ENCODE results near the gene PKP4. TPM values are rescaled to one million over a fixed set of nuclear protein-coding genes. Genes with fewer than 3 reads are reported as not detected.

PKP4 gene
- total RNA-seq, 2 donors from 2014 or later = 90.5 to 102 TPM

DNA sequence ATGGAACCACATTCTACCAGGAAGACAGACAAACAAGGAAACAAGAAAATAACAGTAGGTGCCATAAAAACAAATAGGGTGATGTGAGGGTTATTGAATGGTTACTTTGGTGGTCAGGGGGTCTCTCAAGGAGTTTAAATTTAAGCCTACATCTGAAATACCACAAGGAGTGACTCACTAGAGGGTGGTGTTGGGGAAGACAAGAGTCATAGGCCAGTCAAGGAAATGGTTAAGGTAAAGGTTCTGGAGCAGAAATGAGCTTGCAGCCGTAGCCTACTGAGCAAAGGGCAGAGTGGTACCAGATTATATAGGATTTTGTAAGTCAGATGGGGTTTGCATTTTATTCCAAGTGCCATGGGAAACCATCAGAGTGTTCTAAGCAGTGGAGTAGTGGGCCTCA lies 202.7 kb downstream of the PKP4 start:
- no peaks in the 10 kb centered on the region for H3K9me3 Mint-ChIP-seq
- TF ChIP-seq, protein P1, sequence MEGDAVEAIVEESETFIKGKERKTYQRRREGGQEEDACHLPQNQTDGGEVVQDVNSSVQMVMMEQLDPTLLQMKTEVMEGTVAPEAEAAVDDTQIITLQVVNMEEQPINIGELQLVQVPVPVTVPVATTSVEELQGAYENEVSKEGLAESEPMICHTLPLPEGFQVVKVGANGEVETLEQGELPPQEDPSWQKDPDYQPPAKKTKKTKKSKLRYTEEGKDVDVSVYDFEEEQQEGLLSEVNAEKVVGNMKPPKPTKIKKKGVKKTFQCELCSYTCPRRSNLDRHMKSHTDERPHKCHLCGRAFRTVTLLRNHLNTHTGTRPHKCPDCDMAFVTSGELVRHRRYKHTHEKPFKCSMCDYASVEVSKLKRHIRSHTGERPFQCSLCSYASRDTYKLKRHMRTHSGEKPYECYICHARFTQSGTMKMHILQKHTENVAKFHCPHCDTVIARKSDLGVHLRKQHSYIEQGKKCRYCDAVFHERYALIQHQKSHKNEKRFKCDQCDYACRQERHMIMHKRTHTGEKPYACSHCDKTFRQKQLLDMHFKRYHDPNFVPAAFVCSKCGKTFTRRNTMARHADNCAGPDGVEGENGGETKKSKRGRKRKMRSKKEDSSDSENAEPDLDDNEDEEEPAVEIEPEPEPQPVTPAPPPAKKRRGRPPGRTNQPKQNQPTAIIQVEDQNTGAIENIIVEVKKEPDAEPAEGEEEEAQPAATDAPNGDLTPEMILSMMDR (conservative IDR thresholded peaks at IDR 0.05) = peak; percentile 9

DNA sequence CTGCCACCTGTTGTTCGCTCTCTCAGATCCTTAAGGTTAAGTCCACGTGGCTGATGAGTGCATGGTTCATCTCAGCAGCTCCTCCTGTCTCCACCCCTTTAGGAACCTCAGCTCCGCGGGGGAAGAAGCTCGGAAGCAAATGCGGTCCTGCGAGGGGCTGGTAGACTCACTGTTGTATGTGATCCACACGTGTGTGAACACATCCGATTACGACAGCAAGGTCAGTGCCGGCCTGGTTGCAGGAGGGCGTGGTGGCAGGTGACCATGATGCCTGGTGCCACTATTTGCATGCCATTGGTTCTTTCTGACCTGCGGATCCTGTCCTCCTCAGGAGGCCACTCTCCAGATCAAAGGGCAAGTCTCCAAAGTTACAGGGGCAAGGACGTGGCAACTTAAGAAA lies 204.5 kb downstream of the PKP4 start:
- H3K9me3 Mint-ChIP-seq = no peaks in the 10 kb centered on the region
- H3K27me3 Mint-ChIP-seq (ENCODE audit: insufficient read depth) = no peaks in the 10 kb centered on the region
- Histone ChIP-seq H3K36me3 (ENCODE audit: control insufficient read depth, insufficient read depth, low read length) (peaks cover 87% of the 10 kb centered on the region), H3K9me3 (ENCODE audit: control insufficient read depth, low read length) (no peaks in the 10 kb centered on the region), H3K4me3 (ENCODE audit: low read length) (no peak overlapping the region), H3K9ac (ENCODE audit: extremely low read depth, low read length, poor library complexity, severe bottlenecking) (no peak overlapping the region), H3K27me3 (ENCODE audit: control insufficient read depth, insufficient read depth, low read length, poor library complexity, severe bottlenecking) (no peaks in the 10 kb centered on the region), H3K27ac (ENCODE audit: low read depth, low read length) (no peak overlapping the region), H3K4me1 (ENCODE audit: control insufficient read depth, insufficient read depth, low read length) (no peaks in the 10 kb centered on the region)
- DNase-seq = no peak
- H3K4me1 Mint-ChIP-seq = no peaks in the 10 kb centered on the region
- no peak overlapping the region for H3K27ac Mint-ChIP-seq
- TF ChIP-seq, protein P1 (conservative IDR thresholded peaks at IDR 0.05) = no peak
- WGBS, 2 experiments (ENCODE audit: insufficient coverage in 1 of 2, insufficient read length in 1 of 2) = 95% methylated on average over 14 of the region's 14 CpGs
- no peak overlapping the region for H3K4me3 Mint-ChIP-seq
- peaks cover 30% of the 10 kb centered on the region for H3K36me3 Mint-ChIP-seq (ENCODE audit: low read depth)

More for the DNA sequence above, 202.7 kb downstream of the PKP4 start:
- no peak for DNase-seq
- H3K27ac Mint-ChIP-seq = no peak overlapping the region
- no peaks in the 10 kb centered on the region for H3K4me1 ChIP-seq (ENCODE audit: control insufficient read depth, insufficient read depth, low read length)
- H3K27ac ChIP-seq (ENCODE audit: low read depth, low read length) = no peak overlapping the region
- H3K36me3 ChIP-seq (ENCODE audit: control insufficient read depth, insufficient read depth, low read length) = peaks cover 70% of the 10 kb centered on the region
- no peaks in the 10 kb centered on the region for H3K27me3 Mint-ChIP-seq (ENCODE audit: insufficient read depth)
- 100% methylated on average over 1 of the region's 1 CpG for WGBS, 2 experiments (ENCODE audit: insufficient coverage in 1 of 2, insufficient read length in 1 of 2)
- no peaks in the 10 kb centered on the region for H3K27me3 ChIP-seq (ENCODE audit: control insufficient read depth, insufficient read depth, low read length, poor library complexity, severe bottlenecking)
- H3K4me1 Mint-ChIP-seq = no peaks in the 10 kb centered on the region
- no peak overlapping the region for H3K9ac ChIP-seq (ENCODE audit: extremely low read depth, low read length, poor library complexity, severe bottlenecking)
- H3K36me3 Mint-ChIP-seq (ENCODE audit: low read depth) = peaks cover 21% of the 10 kb centered on the region
- H3K4me3 Mint-ChIP-seq = no peak overlapping the region
- no peaks in the 10 kb centered on the region for H3K9me3 ChIP-seq (ENCODE audit: control insufficient read depth, low read length)
- H3K4me3 ChIP-seq (ENCODE audit: low read length) = no peak overlapping the region

DNA sequence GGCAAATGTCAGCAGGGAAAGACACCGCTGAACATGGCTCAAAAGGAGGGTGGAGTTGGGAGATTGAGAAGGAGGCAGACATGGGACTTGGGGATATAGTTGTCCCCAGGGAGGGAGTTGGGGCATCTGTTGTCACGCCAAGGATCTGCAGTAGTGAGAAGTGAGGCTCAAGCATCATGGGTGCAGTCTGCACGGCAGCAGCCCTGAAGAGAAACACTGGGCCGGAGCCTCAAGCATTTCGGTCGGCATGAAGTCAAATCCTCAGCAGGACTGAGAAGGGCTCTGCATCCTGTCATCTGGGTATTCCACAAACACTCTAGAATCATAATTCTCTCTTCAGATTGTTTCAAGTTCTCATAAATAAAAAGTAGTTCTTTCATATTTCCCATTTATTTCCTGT lies 205.7 kb downstream of the PKP4 start:
- WGBS, 2 experiments (ENCODE audit: insufficient coverage in 1 of 2, insufficient read length in 1 of 2) = 95 to 97% methylated on average over 5 to 6 of the region's 6 CpGs
- Histone ChIP-seq H3K4me1 (ENCODE audit: control insufficient read depth, insufficient read depth, low read length) (no peaks in the 10 kb centered on the region), H3K4me3 (ENCODE audit: low read length) (no peak overlapping the region), H3K9me3 (ENCODE audit: control insufficient read depth, low read length) (no peaks in the 10 kb centered on the region), H3K9ac (ENCODE audit: extremely low read depth, low read length, poor library complexity, severe bottlenecking) (no peak overlapping the region), H3K27ac (ENCODE audit: low read depth, low read length) (no peak overlapping the region), H3K27me3 (ENCODE audit: control insufficient read depth, insufficient read depth, low read length, poor library complexity, severe bottlenecking) (no peaks in the 10 kb centered on the region), H3K36me3 (ENCODE audit: control insufficient read depth, insufficient read depth, low read length) (peaks cover 91% of the 10 kb centered on the region)
- H3K27ac Mint-ChIP-seq = no peak overlapping the region
- H3K27me3 Mint-ChIP-seq (ENCODE audit: insufficient read depth) = no peaks in the 10 kb centered on the region
- H3K4me1 Mint-ChIP-seq = no peaks in the 10 kb centered on the region
- H3K9me3 Mint-ChIP-seq = no peaks in the 10 kb centered on the region
- peaks cover 36% of the 10 kb centered on the region for H3K36me3 Mint-ChIP-seq (ENCODE audit: low read depth)
- no peak overlapping the region for H3K4me3 Mint-ChIP-seq
- no peak for DNase-seq
- TF ChIP-seq, protein P1 (conservative IDR thresholded peaks at IDR 0.05) = no peak

All from endodermal cell (in vitro differentiated cells).